RPMI7951 (cell line): ENCODE data around the gene RPH3AL. TPM values are rescaled to one million over a fixed set of nuclear protein-coding genes. Genes with fewer than 3 reads are reported as not detected.
"Not testable (repeated sequence)": the region's sequence is repeated elsewhere in the genome, so short reads cannot be mapped to it uniquely, and the experiment has no call there.

ENCODE experiments used
- DNase-seq: peaks from one replicate; pipeline ENCODE4 v3.0.0-alpha.2; 2012; ENCODE audit warnings: low read depth
- total RNA-seq: library from RNA; depleted of rRNA; stranded (reverse); fragments of >200 nt; shearing (Covaris generic); gene quantifications from 2 replicates; pipeline ENCODE4 v1.2.3, GENCODE V29; 2014

The RPH3AL gene
- total RNA-seq, 1 experiment from 2014 or later = 1.2 TPM

DNA sequence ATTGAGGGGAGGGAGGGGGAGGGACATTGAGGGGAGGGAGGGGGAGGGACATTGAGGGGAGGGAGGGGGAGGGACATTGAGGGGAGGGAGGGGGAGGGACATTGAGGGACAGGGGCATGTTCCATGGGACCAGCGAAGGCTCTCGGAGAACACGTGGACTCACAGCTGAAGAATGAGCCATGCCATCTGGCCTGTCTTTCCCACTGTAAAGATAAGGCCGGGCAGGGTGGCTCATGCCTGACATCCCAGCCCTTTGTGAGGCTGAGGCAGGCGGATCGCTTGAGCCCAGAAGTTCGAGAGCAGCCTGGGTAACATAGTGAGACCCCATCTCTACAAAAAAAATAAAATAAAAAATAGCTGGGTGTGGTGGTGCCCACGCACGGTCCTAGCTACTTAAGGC lies 32.5 kb downstream of the RPH3AL start:
- DNase-seq = peak; percentile 20

GRCh38 chr17:319266-319665 lies 33.3 kb downstream of the RPH3AL start:
- DNase-seq = no peak

DNA sequence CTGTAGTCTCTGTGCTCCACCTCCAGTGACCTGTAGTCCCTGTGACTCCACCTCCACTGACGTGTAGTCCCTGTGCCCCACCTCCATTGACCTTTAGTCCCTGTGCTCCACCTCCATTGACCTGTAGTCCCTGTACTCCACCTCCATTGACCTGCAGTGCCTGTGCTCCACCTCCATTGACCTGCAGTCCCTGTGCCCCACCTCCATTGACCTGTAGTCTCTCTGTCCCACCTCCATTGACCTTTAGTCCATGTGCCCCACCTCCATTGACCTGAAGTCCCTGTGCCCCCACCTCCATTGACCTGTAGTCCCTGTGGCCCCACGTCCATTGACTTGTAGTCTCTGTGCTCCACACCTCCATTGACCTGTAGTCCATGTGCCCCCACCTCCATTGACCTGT lies 35.5 kb downstream of the RPH3AL start:
- DNase-seq = not testable (repeated sequence)

DNA sequence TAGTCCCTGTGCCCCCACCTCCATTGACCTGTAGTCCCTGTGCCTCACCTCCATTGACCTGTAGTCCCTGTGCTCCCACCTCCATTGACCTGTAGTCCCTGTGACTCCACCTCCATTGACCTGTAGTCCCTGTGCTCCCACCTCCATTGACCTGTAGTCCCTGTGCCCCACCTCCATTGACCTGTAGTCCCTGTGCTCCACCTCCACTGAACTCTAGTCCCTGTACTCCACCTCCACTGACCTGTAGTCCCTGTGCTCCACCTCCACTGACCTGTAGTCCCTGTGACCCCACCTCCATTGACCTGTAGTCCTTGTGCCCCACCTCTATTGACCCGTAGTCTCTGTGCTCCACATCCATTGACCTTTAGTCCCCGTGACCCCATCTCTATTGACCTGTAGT lies 37.2 kb downstream of the RPH3AL start:
- not testable (repeated sequence) for DNase-seq

DNA sequence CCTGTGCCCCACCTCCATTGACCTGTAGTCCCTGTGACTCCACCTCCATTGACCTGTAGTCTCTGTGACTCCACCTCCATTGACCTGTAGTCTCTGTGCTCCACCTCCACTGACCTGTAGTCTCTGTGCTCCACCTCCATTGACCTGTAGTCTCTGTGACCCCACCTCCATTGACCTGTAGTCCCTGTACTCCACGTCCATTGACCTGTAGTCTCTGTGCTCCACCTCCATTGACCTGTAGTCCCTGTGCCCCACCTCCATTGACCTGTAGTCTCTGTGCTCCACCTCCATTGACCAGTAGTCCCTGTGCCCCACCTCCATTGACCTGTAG lies 38.0 kb downstream of the RPH3AL start:
- DNase-seq = not testable (repeated sequence)

GRCh38 chr17:313911-314613 lies 38.5 kb downstream of the RPH3AL start:
- DNase-seq = no peak

- no peak for DNase-seq
Measured at GRCh38 chr17:313231-313630, 39.4 kb downstream of the RPH3AL start.

GRCh38 chr17:312476-313148 lies 40.0 kb downstream of the RPH3AL start:
- DNase-seq = no peak

DNA sequence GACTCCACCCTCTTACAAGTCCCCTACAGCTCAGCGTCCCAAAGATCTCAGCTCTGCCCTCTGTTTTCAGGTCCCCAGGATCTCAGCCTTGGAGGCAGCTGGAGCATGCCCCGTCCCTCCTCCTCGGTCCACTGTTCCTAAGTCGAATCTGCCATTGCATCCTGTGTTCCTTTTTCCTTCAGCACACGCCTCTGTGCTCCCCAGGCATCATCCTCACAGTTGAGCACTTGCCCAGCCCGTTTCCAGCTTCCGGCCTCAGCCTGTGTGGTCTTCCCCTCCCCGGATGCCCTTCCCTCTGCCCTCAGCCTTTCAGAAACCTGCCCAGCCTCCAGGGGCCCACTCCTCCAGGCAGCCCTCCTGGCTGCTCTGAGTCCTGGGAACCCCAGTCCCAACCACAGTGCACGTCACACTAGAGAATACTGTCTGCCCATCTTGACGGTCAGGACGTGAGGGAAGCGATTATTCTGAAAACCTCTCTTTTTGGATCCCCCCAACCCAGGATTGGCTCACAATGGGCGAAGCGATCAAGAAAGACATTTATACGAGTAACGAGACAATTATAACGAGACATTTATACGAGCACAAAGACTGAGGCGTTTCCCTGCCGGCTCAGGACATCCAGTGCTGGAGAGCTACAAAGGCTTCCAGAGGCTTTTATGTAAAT lies 41.4 kb downstream of the RPH3AL start:
- DNase-seq = no peak

DNA sequence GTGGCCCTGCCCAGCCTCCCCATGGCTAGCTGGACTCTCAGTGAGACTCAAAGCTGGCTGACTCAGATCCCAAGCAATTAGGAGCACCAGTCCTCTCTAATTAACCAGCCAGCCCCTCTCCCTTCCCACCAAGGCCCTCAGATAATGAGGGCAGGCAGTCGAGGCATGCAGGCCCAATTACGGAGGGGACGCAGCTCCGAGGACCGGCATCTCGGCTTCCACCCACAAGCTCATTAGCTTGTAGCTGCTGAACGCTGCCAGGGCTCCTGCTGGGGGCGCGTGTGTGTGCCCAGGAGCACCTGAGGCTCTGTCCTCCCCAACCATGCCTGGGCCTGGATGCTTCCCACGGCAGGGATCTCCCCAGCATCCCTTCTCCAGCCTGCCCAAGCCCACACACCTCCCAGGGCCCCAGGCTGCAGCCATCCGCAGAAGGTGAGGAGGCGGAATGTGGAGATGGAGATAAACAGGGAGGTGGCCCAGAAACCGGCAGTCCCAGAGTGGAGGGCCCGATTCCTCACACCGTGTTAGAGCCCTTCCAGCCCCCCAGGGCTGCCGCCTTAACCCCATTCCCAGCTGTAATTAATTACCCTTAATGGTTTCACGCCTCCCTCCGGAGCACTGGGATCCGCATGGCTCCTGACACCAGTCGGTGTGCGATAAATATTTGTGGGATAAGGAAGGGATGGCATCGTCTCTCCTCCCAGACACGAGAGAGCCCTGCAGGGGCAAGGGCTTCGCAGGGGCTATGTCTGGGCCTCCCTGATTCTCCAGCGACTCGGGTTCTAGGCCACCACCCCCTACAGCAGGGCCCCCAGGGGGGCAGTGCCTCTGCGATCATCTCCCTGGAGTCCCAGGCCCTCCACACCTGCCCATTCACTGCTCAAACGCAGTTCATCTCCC lies 42.2 kb downstream of the RPH3AL start:
- DNase-seq = no peak

DNA sequence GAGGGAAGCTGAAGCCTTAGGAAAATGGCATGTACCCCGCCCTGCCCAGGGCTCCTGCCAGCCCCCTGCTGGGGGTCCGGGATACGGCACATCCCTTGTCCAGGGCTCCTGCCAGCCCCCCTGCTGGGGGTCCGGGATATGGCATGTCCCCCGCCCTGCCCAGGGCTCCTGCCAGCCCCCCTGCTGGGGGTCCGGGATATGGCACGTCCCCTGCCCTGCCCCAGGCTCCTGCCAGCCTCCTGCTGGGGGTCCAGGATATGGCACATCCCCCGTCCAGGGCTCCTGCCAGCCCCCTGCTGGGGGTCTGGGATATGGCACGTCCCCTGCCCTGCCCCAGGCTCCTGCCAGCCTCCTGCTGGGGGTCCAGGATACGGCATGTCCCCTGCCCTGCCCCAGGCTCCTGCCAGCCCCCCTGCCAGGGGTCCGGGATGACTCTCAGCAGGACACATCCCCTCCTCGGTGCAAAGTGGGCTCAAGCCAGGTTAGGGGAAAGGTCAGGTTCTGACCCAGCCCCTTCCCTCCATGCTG lies 43.2 kb downstream of the RPH3AL start:
- DNase-seq = no peak

DNA sequence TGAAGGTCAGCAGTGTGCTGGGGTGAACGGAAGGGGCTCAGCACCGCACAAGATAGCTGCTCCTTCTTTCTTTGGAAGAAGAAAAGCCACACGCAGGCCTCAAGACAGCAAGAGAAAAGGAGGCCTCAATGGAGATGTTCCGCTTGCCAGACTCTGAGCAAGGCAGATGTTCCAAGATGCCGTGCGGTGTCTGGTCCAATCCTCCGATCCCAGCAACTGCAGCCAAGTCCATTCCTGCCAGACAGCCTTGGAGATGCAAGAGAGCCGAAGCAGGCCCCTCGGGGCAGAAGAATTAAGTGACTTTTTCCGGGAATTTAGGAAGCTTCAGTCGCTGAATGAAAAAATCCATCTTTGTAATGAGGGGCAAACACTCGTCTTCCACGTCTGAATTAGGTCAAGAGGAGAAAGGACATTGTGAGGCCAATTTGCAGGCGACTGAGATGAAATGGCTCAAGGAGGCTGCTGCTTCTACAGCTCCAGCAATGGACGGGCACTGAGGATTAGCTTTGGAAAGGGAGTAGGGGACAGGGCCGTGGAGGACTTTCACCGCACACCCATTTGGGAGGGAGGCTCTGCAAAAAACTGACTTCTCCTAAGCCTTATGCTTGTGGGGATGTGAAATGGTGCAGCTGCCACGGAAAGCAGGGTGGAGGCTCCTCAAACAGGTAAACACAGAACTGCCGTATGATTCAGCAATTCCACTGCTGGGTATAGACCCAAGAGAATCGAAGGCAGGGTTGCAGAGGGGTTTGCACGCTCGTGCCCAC lies 44.7 kb downstream of the RPH3AL start:
- DNase-seq = no peak

- DNase-seq = no peak
Measured at GRCh38 chr17:307295-307691, 45.3 kb downstream of the RPH3AL start.

DNA sequence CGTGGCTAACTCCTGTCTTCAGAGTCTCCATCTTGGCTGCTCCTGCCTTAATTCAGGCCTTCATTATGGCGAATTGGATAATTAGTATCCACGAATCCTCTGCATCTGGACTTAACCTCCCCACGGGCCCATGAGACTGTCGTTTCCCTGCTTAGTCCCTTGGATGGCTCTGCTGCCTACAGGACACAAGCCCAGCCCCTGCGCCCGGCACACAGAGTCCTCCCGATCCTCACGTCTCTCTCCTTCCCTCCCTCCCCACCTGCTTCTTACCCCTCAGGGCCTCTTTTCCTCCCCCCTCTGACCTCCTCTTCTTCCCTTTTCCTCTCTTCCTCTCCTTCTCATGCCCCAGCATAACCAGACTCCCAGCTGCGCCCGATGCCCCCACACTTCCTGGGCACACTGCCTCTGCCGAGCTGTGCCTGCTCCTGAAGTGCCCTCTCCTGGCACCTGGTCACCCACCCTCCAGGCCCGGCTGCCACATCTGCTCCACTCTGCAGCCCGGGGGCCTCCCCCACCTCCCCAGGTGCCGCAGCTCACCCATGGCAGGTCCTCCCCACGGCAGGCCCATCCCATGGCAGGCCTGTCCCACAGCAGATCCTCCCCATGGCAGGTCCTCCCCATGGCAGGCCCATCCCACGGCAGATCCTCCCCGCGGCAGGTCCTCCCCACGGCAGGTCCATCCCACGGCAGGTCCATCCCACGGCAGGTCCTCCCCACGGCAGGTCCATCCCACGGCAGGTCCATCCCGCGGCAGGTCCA lies 45.9 kb downstream of the RPH3AL start:
- DNase-seq = no peak

DNA sequence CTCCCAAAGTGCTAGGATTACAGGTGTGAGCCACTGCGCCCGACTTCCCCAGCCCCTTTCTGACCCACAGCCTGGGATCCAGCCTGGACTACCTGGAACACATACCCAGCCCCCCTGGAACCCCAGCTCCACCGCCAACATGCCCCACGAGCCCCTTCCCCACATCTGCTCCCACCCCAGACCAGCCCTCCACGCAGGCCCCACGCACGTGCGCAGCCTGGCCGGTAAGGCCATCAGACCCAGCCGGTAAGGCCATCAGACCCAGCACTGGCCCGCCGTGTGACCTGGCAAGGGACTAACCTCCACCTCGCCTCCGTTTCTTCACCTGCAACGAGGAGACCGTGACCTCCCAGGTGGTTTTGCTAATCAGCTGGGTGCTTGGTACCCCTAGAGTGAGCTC lies 46.5 kb downstream of the RPH3AL start:
- DNase-seq = no peak

GRCh38 chr17:305090-305976 lies 47.3 kb downstream of the RPH3AL start:
- no peak for DNase-seq

DNA sequence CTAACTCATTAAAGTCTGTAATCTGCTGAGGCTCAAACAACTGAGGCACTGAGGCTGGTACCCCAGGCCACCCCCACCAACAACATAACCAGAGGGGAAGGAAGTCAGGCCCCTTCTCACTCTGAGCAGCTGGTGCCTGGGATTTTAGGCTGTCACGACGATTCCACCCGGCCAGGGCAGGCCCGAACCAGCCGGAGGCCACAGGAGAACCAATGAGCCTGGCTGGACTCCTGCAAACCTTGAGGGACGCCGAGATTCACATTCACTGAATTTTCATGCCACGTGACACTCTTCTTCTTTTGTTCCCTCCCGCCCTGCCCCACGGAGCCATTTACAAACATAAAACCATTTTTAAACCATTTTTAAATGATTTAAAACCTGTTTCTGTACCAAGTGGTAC lies 48.1 kb downstream of the RPH3AL start:
- DNase-seq = no peak

- no peak for DNase-seq
Measured at GRCh38 chr17:303168-303567, 49.4 kb downstream of the RPH3AL start.

- no peak for DNase-seq
Measured at GRCh38 chr17:302300-302698, 50.3 kb downstream of the RPH3AL start.
